Activated CD4-positive, alpha-beta T cell treated with anti-CD3 and anti-CD28 coated beads, Interleukin-10, Interleukin-2, amounts not matched to agents 100 ng/mL and 50 ng/mL, durations not matched to agents 16 hours and 8 hours (primary cell): ENCODE results near the gene PDE7B.

ENCODE experiments used
- DNase-seq: peaks from one replicate; pipeline ENCODE4 v3.0.0-alpha.2; 2020

Gene PDE7B

DNA sequence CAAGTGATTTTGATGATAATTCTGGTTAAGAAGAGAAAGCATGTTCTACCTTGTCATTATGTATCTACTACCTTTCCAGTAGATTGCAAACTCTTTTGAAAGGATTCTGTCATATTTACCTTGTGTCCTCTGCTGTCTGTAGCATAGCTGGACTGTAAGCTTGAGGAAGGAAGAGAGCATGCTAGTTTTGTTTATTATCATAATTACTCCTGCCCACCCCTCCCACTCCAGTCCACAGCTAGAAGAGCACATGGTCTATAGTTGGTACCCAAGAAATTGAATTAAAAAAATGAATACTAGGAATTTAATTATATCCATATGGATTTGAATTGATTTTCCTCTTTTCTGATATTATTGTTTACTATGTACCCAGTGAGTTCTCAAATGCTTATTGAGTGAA lies 40.2 kb downstream of the PDE7B start:
- no peak for DNase-seq

DNA sequence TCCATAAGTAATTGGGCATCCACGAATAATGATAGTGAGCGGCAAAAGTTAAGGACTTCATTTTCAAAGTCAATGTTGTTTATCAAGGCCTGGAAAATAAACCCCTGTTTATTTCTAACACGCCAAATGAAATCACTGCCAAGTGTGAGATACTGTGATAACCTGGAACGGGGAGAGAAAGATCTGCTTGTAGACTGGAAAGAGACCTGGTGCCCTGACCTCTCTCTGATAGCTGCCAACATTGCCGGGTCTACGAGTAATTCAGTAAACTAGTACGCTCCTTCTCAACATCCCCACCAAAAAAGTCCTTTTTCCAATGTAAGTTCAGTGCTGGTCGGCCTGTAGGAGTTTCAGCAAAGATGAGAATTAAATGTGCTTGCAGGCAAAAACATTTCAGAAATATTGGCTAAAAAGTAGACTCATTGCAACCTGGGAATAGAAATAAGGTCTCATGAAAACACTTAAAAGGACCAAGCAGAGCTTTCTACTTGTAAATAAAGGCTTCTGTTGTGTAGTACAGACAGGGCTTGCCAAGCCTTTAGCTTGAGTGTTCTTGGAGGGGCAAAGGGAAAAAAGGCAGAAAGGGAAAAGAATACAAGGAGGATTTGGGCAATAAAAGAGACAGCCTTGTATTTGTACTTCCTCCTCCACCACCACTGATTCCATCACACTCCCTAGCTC lies 43.9 kb downstream of the PDE7B start:
- DNase-seq: no peak

DNA sequence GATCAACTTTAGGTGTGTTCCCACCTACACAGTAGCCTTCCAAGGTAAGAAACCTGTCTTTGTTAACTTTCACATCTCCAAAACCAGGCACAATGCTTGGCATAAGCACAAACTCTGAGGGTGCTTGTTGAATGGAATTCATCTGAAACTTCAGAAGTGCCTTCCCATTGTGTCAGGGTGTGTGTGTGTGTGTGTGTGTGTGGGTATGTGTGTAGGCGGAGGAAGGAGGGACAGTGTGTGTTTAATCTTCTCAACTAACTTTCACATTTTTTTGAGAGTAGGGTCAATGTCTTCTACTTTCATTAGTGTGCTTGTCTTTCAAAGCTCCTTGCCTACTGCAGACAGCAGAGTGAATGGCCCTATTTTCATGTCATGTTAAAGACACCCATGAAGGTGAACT lies 45.6 kb downstream of the PDE7B start:
- no peak for DNase-seq

DNA sequence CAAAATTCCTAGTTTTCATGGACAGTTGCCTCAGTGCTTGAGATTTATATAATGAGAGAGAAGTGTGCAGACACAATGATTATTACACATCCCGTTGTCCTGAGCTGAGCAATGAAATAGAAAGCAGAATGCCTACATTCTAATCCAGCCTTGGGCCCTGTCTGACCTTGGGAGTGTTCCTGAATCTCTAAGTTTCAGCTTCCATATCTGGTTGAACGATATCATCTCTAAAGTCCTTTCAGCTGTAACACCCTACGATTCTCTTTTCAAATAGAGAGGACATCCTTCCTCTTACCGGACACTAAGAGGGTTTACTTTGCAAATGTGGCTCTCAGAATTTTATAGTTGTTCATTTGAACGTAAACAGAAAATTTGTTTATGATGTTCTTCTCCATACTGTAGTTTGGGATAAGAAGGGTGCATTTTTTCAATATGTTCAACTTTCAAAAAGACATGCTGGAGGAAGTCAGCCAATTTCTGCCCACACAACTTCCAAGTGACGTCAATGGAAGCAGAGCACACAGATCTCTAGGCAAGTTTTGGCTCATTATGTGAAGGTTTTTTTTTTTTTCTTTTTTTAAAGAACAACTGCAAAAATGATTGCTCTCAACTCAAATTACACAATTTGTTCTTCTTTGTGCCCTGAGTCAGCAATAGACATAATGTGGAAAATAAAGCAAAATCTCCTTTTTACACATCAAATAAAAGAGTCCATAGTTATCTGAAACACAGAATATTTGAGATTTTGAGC lies 50.4 kb downstream of the PDE7B start:
- DNase-seq: no peak

DNA sequence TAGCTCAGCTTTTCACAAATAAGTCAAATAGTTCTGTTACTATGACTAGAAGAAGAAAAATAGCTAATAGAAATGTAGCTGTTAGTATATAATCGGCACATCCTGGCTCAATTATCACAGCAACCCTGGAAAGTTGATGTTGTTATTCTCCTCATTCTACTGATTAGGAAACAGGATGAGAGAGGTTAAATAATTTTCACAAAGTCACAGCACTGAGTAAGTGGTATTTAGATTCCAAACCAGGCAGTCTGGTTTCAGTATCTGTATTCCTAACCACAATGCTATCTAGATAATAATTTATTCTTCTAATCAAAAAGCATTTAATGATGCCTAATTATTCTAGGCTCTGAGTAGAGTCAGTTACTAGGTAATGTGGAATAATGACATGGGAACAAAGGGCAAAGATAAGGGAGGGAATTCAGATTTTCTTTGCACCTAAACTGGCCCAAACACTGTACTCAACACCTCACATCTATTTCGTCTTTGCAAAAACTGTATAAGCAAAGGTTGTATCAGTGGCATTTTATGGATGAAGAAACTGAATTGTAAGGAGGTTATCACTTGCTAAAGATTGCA lies 51.3 kb downstream of the PDE7B start:
- no peak for DNase-seq

DNA sequence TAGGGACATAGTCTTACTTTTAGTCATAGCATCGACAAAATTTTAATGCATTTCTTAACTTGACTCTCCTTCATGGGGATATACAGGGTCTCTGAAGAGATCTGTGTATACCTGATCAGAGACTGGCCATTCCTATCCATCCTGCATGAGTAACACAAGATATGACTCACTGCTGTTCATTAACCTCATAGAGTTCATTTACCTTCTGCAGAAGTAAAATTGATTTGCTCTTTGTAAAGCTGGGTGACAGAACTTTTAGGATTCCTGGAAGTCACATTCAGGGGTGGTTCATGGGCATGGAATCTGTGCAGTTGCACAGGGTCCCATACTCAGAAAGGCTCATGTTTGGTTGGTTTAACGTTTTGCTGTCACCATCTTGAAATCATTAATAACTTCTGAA lies 53.2 kb downstream of the PDE7B start:
- DNase-seq: no peak

DNA sequence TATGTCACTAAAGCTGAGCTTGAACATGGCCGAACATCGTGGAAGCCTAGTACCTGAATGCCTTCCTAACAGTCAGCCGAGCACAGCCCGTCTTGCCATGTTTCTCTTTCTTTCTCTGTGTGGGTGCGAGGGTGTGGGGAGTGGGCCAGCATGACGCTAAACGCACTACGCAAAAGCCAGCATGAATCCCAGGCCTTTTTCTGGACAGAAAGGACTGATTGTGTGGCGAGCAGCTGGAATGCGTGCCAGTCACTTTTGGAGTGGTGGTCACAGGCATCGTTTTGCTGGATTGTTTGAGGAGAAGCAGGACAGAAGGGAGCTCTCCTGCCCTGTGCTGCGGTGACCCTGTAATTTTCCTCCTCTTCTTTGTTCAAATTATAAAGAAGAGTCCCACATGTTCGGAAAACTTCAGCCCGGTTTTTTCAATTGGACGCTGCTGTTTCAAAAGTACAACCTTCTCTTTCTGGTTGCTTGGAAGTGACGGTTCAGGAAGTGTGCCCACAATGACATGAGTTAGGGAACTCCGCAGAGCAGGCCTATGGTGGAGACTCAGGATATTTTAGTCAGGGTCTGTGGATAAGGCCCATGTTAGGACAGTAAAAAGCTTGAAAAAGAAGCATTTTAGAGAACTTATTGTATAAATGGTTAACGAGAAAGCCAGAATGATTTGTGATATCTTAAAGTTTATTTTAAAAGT lies 54.3 kb downstream of the PDE7B start:
- no peak for DNase-seq

DNA sequence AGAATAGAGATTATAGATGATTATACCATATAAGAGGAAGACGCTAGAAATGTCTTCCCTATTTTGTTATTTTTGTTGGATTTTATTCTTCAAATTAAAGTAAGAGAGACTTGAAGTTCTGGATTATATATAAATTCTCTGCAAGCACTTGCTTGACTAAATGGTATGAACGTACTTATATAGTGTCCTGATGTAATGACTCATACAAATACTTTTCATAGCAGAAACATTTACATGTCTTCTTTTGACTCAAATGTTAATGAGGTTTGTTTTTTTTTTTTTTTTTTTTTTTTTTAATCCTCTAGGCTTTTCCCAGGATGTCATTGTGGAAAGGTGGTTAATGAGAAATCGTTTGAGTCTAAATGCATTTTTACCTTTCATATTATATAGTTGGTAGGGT lies 55.0 kb downstream of the PDE7B start:
- no peak for DNase-seq

DNA sequence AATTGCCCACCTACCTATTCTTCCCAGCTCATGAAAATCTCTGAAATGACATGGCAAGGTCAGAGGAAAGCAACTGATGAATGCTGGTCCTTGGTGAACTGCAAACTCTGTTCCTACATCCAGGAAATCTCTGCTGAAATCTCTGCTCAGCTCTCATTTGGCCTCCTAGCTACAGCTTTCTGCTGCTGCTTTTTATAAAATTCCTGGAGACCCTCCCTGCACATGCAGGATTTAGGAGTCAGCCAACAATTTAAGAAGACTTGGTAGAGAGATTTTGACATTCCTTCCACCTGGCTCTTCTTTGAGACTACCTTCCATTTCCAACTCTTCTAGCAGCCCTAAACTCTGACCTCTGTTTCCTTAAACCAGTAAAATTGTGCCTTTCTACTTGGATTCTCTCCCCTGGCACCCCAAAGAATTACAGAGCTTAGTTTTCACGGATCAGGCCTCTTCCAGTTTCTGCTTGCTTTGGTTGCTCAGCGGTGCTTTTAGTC lies 55.5 kb downstream of the PDE7B start:
- DNase-seq: no peak

DNA sequence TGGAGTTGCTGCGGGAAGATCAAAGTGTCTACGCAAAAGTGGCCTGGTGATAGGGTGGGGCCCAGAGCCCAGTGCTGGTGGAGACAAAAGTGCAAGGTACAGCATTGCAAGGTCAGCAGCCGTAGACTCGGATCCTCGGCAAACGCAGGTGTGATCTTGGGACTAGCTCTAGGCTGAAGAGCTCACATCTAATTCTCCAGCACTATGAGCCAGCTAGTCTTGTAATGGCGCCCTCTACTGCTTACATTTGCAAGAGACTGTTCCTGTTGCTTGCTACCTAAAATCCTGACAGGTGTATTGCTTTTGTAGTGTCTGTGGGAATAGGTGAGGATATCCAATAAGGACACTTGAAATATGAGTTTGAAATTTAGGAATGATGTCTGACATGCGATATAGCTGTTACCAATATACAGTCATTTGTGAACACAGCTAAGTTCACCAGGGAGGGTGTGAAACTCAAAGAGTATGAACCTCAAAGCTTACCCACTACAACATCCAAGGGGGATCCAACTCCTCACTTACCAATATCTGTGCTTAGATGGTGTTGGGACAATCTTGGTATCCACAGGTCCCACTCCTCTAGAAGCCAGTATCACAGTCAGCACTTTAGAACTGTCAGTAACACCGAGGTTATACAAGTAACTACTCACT lies 58.4 kb downstream of the PDE7B start:
- DNase-seq: peak; percentile 73

DNA sequence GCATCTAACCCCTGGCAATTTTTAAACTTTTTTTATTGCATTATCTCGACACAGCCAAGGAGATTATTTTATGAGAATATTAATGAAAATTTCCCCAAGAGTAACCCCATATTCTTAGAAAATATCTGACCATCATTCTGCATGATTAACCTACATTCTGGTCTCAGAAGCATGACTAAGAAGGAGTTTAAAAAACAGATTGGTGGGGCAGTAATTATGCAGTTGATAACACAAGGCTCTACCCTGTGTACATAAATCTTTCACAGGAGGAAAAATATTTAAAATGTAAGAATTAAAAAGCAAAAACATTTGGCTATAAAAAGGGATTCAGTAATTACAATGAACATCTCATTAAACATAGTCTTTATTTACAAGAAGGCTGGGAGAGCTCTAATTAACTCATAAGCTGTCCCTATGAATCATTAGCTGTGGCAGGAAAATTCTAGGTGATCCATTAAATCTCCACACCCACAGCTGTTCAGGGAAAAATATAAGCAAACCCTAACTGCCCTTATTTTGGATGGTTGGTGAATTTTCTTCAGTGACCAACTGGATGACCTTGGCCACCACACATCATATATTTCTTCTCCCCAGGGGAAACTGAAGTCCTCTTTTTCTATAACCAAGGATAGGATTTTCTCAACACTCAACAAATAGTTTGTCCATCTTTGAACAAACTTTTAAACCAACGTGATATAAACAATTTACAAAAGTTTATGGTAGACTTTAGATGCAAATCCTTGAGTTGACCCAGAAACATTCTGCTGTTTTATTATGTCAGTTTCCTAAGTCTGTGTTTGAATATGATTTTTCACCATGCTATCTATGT lies 59.5 kb downstream of the PDE7B start:
- DNase-seq: no peak

DNA sequence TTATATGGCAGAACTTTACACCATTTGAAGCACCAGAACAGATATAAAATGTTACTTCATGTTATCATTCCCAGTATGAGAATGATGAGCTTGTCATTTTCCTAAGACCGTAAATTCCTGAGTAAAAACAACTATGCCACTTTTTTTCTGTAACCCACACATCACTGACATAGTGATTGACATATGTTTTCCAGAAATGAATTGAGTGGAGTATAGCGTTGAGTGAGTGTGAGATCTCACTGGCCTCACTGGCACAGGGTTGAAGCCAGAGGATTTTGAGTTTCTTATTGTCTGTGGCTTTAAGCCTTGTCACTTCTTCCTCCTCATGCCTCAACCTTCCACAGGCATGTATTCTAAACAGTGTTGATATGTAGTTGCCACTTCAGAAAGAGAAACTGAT lies 62.3 kb downstream of the PDE7B start:
- no peak for DNase-seq

DNA sequence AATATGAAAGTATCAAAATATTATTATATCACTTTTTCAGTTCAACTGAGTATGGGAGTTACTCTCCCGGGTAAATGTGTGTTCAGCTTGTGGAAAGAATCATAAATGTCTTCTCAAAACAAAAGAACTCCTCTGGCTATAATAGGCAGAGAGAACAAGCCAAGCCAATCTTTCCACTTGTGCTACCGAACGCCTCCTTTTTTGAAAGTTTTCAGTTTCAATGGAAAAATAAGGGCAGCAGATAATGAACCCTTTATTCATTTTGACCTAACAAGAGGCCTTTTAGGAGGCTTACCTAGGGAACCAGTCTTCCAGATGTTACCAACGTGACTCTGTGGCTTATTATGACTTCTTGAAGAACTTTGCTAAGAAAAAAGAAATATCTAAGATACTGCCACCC lies 67.5 kb downstream of the PDE7B start:
- DNase-seq: no peak

DNA sequence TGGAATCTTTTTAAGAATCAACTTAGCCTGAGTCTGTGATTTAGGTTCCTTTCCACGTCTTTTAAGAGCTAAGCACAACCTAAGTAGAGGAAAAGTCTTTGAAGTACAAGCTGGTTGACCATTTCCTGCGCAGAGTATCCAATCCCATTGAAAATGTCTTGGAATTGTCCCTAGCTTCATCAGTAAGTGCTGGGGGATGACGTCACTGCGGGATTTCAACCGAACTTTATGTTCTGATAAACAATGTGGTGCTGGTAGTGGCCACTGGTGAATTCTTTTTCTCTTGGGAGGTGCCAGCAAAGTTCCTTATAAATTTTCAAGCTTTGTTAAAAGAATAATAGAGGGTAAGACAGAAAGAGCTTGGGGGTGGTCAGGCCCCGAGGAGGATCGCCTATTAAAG lies 69.2 kb downstream of the PDE7B start:
- DNase-seq: no peak

DNA sequence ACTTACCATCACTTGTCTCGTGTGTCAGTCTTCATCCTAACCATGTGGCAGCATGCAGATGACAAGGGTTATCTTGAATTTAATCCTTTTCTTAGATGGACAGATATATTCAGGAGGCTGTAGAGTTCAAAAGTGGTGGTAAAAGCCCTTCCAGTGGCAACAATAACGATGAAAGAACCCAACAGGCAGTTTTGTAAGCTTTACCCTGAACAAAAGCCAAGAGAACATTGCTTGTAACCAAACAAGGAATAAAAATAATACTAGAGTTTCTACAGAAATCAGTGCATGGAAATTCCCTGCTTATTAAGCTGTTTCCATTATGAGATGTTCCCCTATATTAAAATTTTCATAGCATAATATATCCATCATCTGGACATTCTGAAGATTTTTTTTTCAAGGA lies 69.7 kb downstream of the PDE7B start:
- DNase-seq: no peak

DNA sequence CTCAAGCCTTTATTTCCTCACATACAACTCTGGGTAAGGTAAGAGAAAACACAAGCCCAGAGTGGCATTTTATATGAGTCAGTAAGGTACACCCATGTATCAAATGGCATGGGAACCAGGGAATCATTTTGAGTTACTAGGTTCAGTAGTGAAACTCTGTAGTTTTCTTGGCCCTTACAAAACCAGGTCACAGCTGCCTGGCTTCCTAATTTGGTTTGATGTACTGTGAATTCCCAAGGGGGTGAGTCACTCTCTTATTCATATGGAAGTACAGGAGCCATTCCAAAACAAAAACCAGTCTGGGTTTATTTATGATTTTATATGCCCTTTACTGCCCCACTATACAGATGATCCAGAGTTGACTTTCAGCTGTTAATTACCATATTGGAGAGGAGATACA lies 70.7 kb downstream of the PDE7B start:
- no peak for DNase-seq

DNA sequence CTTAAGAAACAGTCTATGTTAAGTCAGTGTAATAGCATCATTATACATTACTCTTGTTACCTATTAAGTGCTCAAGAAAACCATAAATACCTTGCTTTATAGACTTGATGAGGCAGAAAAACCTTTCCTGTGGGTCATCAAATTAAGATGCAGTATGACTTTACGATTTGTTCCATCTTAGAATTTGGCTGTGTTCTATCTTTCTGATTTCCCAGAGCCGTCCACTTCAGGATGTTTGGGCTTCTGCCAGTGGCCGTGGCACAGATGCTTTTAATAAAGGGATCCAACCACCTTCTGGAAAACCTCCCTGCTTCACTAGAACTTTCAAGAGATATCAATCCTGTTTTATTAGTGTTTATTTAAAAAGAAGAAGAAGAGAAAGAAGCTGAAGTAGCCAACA lies 71.2 kb downstream of the PDE7B start:
- DNase-seq: no peak

DNA sequence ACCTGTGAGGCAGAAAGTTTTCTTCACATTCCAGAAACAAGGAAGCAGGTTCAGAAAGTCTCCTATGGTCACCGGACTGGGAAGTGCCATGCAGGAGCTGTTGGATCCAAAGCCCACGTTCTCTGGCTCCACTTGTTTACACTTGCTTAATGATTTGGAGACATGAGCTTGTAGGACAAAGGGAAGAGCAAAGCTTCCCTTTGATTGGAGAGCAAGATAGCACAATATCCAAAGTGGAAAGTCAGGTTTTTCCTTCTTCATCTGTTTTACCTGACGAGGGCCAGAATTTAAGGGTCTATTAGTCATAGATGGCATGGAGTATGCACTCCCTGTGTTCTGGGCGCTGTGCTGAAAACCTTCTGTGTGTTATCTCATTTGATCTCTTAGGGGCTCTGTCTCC lies 81.2 kb downstream of the PDE7B start:
- DNase-seq: no peak

DNA sequence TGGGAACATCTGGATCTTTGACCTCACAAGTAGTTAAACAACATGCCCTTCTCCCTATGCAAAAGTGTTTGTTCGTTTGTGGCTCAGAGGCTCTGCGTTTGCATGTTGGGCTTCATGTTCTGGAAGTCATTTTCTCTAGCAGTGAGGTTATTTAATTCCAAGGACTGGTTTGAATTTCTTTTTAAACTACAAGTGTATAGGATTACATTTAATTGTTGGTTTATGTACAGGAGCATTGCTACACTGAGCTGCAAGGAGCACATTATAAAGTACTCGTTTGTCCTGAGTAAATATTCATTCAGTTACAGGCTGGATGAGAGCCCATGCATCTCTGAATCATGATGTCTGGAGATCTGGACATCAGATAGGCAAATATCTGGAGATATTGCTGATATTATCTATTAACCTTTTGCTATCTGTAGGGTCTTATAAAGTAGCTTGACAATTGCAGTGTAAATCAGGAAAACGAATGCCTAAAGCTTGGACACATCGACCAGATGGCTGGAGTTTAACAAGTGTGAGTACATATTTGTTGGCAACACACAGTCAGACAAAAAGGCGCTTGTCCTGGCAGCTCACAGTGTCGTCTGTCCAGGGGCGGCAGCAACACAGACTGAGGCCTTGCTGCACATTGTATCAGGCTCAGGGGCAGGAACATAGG lies 84.6 kb downstream of the PDE7B start:
- no peak for DNase-seq

DNA sequence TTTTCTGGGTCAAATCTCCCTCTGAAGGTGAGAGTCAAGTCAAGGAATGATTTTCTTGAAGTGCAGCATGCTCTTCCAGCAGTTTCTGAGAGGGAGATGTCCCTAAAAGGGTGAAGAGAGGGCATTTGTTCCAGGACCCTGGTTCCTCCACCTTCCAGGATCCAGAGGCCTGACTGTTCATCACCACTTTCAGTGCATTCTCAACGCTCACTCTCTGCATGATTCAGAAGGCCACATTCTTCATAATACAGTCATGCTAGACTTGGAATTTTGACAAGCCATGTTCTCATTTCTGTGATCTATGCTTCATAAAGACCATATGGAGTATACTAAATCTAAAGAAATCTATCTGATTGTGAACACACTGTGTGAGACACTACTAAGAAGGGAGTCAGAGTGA lies 85.1 kb downstream of the PDE7B start:
- DNase-seq: no peak

DNA sequence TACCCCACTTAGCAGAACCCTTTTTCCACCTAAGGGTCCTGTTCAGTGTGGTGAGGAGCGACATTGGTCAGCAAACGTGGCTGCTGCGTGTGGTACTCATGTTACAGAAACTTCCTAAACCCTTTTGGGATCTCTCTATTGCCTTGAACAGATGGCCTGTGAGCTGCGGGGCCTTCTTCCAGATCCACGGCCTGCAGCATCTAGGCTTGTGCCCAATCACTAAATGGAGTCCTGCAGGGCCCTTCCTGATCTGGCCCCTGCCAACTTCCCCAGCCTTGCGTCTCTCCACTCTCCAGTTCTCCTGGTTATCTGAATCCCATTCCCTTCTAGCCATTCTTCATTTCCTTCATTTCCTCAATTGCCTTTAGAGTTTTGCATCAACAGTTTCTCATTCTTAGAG lies 85.6 kb downstream of the PDE7B start:
- DNase-seq: no peak
